Adrenal gland (tissue), 12 donors: ENCODE results near the gene CTCFL. TPM values are rescaled to one million over a fixed set of nuclear protein-coding genes. Genes with fewer than 3 reads are reported as not detected.

ENCODE experiments used
- DNase-seq, 7 donors: peaks; one replicate each; pipeline ENCODE4 v3.0.0-alpha.2; 2019 to 2020
- H3K27ac ChIP-seq, 5 donors: fragments of 200-600 bp; sonication (generic) in 4 of 5; 1 replicate in 3 of 5; 2 replicates in 2 of 5; pipeline versions ENCODE4 v1.5.1 to v1.8.0; 2016 to 2020; ENCODE audit warnings: mild to moderate bottlenecking in 1 of 5
- H3K27me3 ChIP-seq: fragments of 200-600 bp; 2 replicates; pipeline ENCODE4 v1.8.0; 2021
- H3K36me3 ChIP-seq, 2 donors: fragments of 200-600 bp; replicated peaks in 1 of 2; 1 replicate in 1 of 2; 2 replicates in 1 of 2; pipeline versions ENCODE4 v1.5.1 to v1.8.0; 2018 to 2022
- H3K4me1 ChIP-seq, 2 donors: fragments of 200-600 bp; replicated peaks in 1 of 2; 1 replicate in 1 of 2; 2 replicates in 1 of 2; pipeline versions ENCODE4 v1.5.1 to v1.8.0; 2018 to 2021
- H3K4me3 ChIP-seq, 4 donors: fragments of 200-600 bp; sonication (generic) in 3 of 4; one replicate each; pipeline ENCODE4 v1.5.1; 2016 to 2018
- H3K9me3 ChIP-seq, 3 donors: fragments of 200-600 bp; sonication (generic) in 1 of 3; replicated peaks in 1 of 3; 1 replicate in 2 of 3; 2 replicates in 1 of 3; pipeline versions ENCODE4 v1.5.1 to v1.8.0; 2016 to 2021
- POLR2A ChIP-seq, 2 donors: fragments of 450-650 bp; IDR thresholded peaks; one replicate each; pipeline ENCODE4 v1.6.1; 2017; ENCODE audit warnings: antibody characterized with exemption in 2 of 2, mild to moderate bottlenecking in 2 of 2, moderate library complexity in 1 of 2
- WGBS, 4 donors: extraction: QIAGEN DNeasy Blood & Tissue Kit in 2 of 4; methylation state at CpG; one replicate each; pipeline versions ENCODE4 v1.1.5 to v1.1.7; 2013 to 2017; 5-methylcytosine and 5-hydroxymethylcytosine counted together
- intact Hi-C, 2 donors: fragments of 100-400 bp; cut with DNase I; formaldehyde crosslinking; loops; one replicate each; pipeline versions ENCODE4 v1.14.1 to v1.15.0; 2022 to 2023
- polyA plus RNA-seq, 3 donors: library from polyadenylated mRNA; stranded (reverse); fragments of 200-250 nt in 2 of 3; fragments of 350-450 nt in 1 of 3; fragmentation: Illumina TruSeq in 1 of 3; extraction: RNeasy Lipid Tissue Mini Kit (QIAGEN cat#74804) in 1 of 3; gene quantifications; one replicate each; pipeline ENCODE4 v1.2.3, GENCODE V29; 2013 to 2014
- total RNA-seq, 9 donors: library from RNA; depleted of rRNA in 4 of 9; stranded (reverse); fragments of >200 nt in 4 of 9; fragments of 120-200 nt in 1 of 9; fragmentation: NEBNext Ultra II Directional in 1 of 9; extraction: Animal tissue kit (Norgen Biotek cat#: 25700) in 1 of 9; gene quantifications; one replicate each; pipeline versions ENCODE4 v1.1.0 to v1.2.4, GENCODE V29; 2013 to 2023
- TF ChIP-seq, protein P1 (sequence below), 6 experiments: fragments of 450-650 bp in 4 of 6; fragments of 200-600 bp in 2 of 6; sonication (generic) in 1 of 6; IDR thresholded peaks; 1 replicate in 5 of 6; 2 replicates in 1 of 6; pipeline versions ENCODE4 v1.5.1 to v1.8.0; 2016 to 2021; ENCODE audit warnings: antibody characterized with exemption in 6 of 6, mild to moderate bottlenecking in 2 of 6, moderate library complexity in 1 of 6
- donor health status: healthy with polysubstance abuse.
- donor health status: Bipolar disorder and iron deficiency.
- donor health status: DM: yes; HTN: yes; CAD: no.
- donor health status: DM: no; HTN: no; CAD: no.
- donor health status: DM: no; HTN: no; CAD: no.
- donor health status: DM: yes; HTN: yes; CAD: no.

CTCFL gene
- total and polyA plus RNA-seq, 12 donors, result 0.08 to 0.27 (median 0.14) TPM; not detected in 9

DNA sequence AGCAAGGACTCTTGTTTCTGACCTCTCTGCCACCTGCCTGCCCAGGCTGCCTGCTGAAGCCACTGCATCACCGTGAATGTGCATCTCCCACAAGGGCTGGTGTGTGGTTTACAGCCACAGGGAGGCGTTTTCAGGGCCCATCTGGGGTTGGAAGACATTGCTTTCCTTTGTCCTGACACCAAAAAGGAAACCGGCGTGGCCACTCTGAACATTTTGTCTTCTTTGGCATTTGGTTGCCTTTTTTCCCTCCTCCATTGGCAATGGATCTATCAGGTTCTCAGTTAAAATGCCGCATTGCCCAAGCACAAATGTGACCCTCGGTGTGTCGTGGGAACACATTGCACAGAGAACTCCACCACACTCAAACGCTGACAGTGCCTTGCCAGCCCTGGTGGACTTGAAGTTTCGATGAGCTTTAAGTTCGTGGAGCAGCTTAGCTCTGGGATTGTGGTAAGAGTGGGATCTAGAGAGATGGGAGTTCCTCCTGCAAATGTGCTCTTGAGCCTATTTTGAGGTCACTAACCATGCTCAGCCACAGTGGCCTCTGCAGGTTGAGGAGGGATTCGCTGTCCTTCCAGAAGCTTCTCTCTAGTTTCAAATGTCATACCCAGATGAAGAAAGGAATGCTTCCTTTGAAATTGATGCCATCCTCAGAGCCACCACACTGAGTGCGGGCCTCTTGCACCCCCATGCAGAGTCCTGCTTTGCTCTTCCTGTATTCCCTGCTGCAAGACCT, 21.2 kb upstream of the CTCFL start:
- WGBS, 4 donors, result 83 to 88% (median 84%) methylated on average over 11 to 12 of the region's 12 CpGs
- Histone ChIP-seq H3K27me3 (peaks cover 4% of the 10 kb centered on the region), H3K36me3 (no peaks in the 10 kb centered on the region), H3K9me3 (no peaks in the 10 kb centered on the region), H3K4me3 (no peak overlapping the region), H3K4me1 (no peaks in the 10 kb centered on the region), H3K27ac (no peak overlapping the region)
- no peak for TF ChIP-seq POLR2A (IDR thresholded peaks at IDR 0.05)
- TF ChIP-seq, protein P1, sequence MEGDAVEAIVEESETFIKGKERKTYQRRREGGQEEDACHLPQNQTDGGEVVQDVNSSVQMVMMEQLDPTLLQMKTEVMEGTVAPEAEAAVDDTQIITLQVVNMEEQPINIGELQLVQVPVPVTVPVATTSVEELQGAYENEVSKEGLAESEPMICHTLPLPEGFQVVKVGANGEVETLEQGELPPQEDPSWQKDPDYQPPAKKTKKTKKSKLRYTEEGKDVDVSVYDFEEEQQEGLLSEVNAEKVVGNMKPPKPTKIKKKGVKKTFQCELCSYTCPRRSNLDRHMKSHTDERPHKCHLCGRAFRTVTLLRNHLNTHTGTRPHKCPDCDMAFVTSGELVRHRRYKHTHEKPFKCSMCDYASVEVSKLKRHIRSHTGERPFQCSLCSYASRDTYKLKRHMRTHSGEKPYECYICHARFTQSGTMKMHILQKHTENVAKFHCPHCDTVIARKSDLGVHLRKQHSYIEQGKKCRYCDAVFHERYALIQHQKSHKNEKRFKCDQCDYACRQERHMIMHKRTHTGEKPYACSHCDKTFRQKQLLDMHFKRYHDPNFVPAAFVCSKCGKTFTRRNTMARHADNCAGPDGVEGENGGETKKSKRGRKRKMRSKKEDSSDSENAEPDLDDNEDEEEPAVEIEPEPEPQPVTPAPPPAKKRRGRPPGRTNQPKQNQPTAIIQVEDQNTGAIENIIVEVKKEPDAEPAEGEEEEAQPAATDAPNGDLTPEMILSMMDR (IDR thresholded peaks at IDR 0.05), result no peak
- no peak for DNase-seq
- intact Hi-C loops, result no loop called here

DNA sequence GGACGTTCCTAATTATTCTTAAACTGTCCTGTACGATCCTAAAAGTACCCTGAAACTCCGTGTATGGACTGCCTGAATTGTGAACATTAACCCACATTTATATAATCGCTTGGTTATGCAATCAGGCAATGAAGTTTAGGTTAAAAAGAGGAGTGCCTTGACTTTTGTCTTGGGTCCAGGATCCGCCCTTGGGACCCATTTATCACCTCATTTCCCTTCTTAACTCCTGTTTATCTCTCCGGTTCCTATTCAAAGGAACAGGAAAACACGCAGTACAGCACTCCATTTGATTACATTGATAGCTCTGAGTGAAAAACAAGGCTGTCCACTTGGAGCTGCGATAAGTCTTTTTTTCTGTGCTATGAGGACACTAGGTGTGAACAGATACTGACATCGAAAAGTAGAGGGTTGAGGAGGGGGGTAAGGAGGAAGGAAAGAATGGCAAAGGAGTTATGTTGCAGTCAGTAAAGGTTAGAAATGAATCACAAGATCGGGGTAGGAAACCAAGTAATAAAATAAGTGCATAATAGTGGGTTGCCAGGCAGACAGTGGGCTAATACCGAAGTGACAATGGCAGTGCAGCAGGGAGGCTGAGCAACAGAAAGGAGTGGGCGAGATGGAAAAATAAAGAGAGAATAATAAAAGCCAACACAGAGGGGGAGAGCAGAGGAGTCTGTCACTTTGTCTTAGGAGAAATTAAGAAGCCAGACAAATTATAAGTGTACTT, 20.1 kb upstream of the CTCFL start:
- intact Hi-C loops, result no loop called here
- no peak overlapping the region for H3K27ac ChIP-seq
- peaks cover 4% of the 10 kb centered on the region for H3K27me3 ChIP-seq
- DNase-seq, result no peak
- TF ChIP-seq POLR2A (IDR thresholded peaks at IDR 0.05), result no peak
- TF ChIP-seq, protein P1 (IDR thresholded peaks at IDR 0.05), result no peak
- H3K4me1 ChIP-seq, result no peaks in the 10 kb centered on the region
- no peaks in the 10 kb centered on the region for H3K9me3 ChIP-seq
- no peak overlapping the region for H3K4me3 ChIP-seq
- H3K36me3 ChIP-seq, result no peaks in the 10 kb centered on the region
- WGBS, 4 donors, result 44 to 57% (median 52%) methylated on average over 12 of the region's 12 CpGs

DNA sequence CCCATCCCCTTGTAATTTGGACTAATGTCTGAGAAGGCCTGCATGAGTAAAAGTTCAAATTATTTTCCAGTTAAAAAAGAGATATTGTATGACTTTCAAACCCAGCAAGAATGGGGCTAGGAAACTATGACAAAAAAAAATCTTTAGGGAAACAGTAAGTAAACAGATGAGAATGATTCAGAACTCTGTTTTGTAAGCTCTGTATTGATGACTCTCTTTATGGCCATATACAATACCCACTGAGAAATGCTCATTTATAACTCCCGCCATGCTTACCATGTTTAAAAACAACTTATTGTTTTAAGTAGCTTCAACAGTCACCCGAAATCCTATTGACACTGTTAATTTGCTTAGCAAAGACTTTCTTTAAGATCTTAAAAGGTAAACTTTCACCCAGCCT, 18.8 kb upstream of the CTCFL start:
- Histone ChIP-seq H3K4me3 (no peak overlapping the region), H3K36me3 (no peaks in the 10 kb centered on the region), H3K4me1 (no peaks in the 10 kb centered on the region), H3K27me3 (peaks cover 4% of the 10 kb centered on the region), H3K27ac (no peak overlapping the region), H3K9me3 (no peaks in the 10 kb centered on the region)
- intact Hi-C loops, result no loop called here
- DNase-seq, result no peak
- TF ChIP-seq POLR2A (IDR thresholded peaks at IDR 0.05), result no peak
- TF ChIP-seq, protein P1 (IDR thresholded peaks at IDR 0.05), result no peak
- WGBS, 4 donors, result 61 to 82% (median 69%) methylated on average over 2 of the region's 2 CpGs

GRCh38 chr20:57540890-57541580, 16.1 kb upstream of the CTCFL start:
- intact Hi-C loops, result no loop called here
- no peak for TF ChIP-seq POLR2A (IDR thresholded peaks at IDR 0.05)
- TF ChIP-seq, protein P1 (IDR thresholded peaks at IDR 0.05), result no peak
- no peak overlapping the region for H3K4me3 ChIP-seq
- DNase-seq, result no peak
- WGBS, 4 donors, result 70 to 71% (median 71%) methylated on average over 17 of the region's 17 CpGs
- H3K36me3 ChIP-seq, result no peaks in the 10 kb centered on the region
- no peaks in the 10 kb centered on the region for H3K9me3 ChIP-seq
- no peak overlapping the region for H3K27ac ChIP-seq
- H3K4me1 ChIP-seq, result no peaks in the 10 kb centered on the region
- no peaks in the 10 kb centered on the region for H3K27me3 ChIP-seq
